ENCODE measurements around the gene MEMO1. TPM values are rescaled to one million over a fixed set of nuclear protein-coding genes. Genes with fewer than 3 reads are reported as not detected.
"Not testable (repeated sequence)": the region's sequence is repeated elsewhere in the genome, so short reads cannot be mapped to it uniquely, and the experiment has no call there.

Gene MEMO1
- total RNA-seq, 8 experiments from 2014 or later = 24.3 to 56.6 (median 34.3) TPM

DNA sequence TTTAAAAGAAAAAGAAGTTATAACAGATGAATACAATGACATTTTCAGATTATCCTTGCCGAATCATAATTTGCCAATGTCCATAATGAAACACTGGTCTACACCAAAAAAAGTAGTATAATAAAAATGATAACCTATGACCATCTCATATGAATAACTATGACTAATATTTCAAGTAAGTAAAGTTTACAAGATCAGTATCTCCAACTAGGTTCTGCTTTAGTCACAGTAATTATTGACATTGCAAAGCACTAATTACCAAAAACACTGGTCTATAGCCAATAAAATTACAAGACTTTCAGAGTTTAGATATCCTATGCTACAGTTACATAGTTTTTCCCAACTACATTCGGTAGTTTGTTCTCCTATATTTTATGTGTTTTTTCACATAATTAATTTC, 136.7 kb downstream of the MEMO1 start:
- in situ Hi-C loops (cut with MboI; ENCODE audit: low pct_unique_long_range_greater_than_20kb in 2 of 9, low sequenced_read_pairs in 9 of 9, unreplicated experiment in 9 of 9) = no loop called here
- ATAC-seq (replicated peaks in 6 of 8) = no peak
- no peak overlapping the region for H3K27ac ChIP-seq
- H3K4me3 ChIP-seq = no peak overlapping the region
- WGBS, 10 experiments = 71 to 100% (median 88%) methylated on average over 1 to 2 of the region's 2 CpGs
- H3K4me1 ChIP-seq (replicated peaks in 1 of 2) = no peaks in the 10 kb centered on the region

GRCh38 chr2:31865215-31865614, 145.6 kb downstream of the MEMO1 start:
- H3K4me3 ChIP-seq = no peak overlapping the region
- no peak for ATAC-seq (replicated peaks in 6 of 8)
- no peaks in the 10 kb centered on the region for H3K4me1 ChIP-seq (replicated peaks in 1 of 2)
- in situ Hi-C loops (cut with MboI; ENCODE audit: low pct_unique_long_range_greater_than_20kb in 2 of 9, low sequenced_read_pairs in 9 of 9, unreplicated experiment in 9 of 9) = no loop called here
- no peak overlapping the region for H3K27ac ChIP-seq

DNA sequence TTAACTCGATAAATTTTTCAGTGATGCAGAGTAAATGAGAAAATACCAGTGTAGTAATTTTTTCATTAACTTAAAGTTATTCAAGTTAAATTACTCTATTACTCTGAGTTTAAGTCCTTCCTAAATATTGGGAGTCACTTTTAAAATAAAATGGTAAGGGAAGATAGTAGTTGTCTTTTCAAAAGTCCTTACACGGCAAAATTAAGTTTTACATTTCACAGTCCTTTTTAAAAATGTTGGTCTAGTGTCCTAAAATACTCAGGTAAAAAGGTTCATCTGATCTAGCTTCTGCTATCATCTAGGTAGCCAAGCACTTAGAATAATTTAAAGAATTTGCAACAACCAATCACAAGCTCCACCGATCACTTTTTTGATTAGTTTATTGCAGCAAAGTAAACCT, 146.9 kb downstream of the MEMO1 start:
- Histone ChIP-seq H3K4me3 (no peak overlapping the region), H3K4me1 (replicated peaks in 1 of 2) (no peaks in the 10 kb centered on the region), H3K27ac (no peak overlapping the region)
- in situ Hi-C loops (cut with MboI; ENCODE audit: low pct_unique_long_range_greater_than_20kb in 2 of 9, low sequenced_read_pairs in 9 of 9, unreplicated experiment in 9 of 9) = no loop called here
- no peak for ATAC-seq (replicated peaks in 6 of 8)
- WGBS, 10 experiments = 94 to 100% (median 100%) methylated on average over 1 to 3 of the region's 3 CpGs; no CpG with 5 or more reads in 1 of the 10 experiments

- ATAC-seq (replicated peaks in 6 of 8) = not testable (repeated sequence)
Observed at GRCh38 chr2:31863015-31863656, 147.7 kb downstream of the MEMO1 start.

DNA sequence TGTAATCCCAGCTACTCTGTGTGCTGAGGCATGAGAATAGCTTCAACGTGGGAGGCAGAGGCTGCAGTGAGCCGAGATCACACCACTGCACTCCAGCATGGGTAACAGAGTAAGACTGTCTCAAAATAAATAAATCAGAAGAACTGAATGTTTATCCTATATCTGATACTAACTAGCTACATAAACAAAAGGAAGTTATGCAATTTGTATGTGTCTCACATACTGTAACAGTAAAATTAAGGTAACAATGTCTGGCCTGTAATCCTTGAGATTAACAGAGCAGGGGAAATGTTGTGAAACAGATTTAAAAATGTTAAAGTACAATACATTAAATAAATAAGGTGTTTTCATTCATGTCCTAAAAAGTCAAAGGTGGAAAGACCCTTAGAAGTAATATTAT, 150.8 kb downstream of the MEMO1 start:
- in situ Hi-C loops (cut with MboI; ENCODE audit: low pct_unique_long_range_greater_than_20kb in 2 of 9, low sequenced_read_pairs in 9 of 9, unreplicated experiment in 9 of 9) = no loop called here
- no peak for ATAC-seq (replicated peaks in 6 of 8)
- H3K4me3 ChIP-seq = no peak overlapping the region
- H3K4me1 ChIP-seq (replicated peaks in 1 of 2) = no peaks in the 10 kb centered on the region
- no peak overlapping the region for H3K27ac ChIP-seq
- 69 to 100% (median 88%) methylated on average over 1 to 2 of the region's 2 CpGs; no CpG with 5 or more reads in 3 of the 10 experiments for WGBS, 10 experiments

More at GRCh38 chr2:31863015-31863656, 147.7 kb downstream of the MEMO1 start:
- H3K27ac ChIP-seq; in situ Hi-C loops (cut with MboI; ENCODE audit: low pct_unique_long_range_greater_than_20kb in 2 of 9, low sequenced_read_pairs in 9 of 9, unreplicated experiment in 9 of 9); H3K4me1 ChIP-seq (replicated peaks in 1 of 2); H3K4me3 ChIP-seq: not testable (repeated sequence)
- 100% methylated on average over 1 of the region's 9 CpGs; no CpG with 5 or more reads in 8 of the 10 experiments for WGBS, 10 experiments

- Histone ChIP-seq H3K4me3 (no peak overlapping the region), H3K27ac (no peak overlapping the region), H3K4me1 (replicated peaks in 1 of 2) (no peaks in the 10 kb centered on the region)
- in situ Hi-C loops (cut with MboI; ENCODE audit: low pct_unique_long_range_greater_than_20kb in 2 of 9, low sequenced_read_pairs in 9 of 9, unreplicated experiment in 9 of 9) = no loop called here
- ATAC-seq (replicated peaks in 6 of 8) = no peak
Observed at GRCh38 chr2:31853521-31853920, 157.3 kb downstream of the MEMO1 start.

- H3K4me1 ChIP-seq (replicated peaks in 1 of 2); H3K4me3 ChIP-seq; H3K27ac ChIP-seq; in situ Hi-C loops (cut with MboI; ENCODE audit: low pct_unique_long_range_greater_than_20kb in 2 of 9, low sequenced_read_pairs in 9 of 9, unreplicated experiment in 9 of 9); ATAC-seq (replicated peaks in 6 of 8): not testable (repeated sequence)
- no CpG with 5 or more reads among the region's 5 CpGs for WGBS, 10 experiments
Observed at GRCh38 chr2:31842150-31842549, 168.7 kb downstream of the MEMO1 start.

GRCh38 chr2:31835450-31835849, 175.4 kb downstream of the MEMO1 start:
- in situ Hi-C loops (cut with MboI; ENCODE audit: low pct_unique_long_range_greater_than_20kb in 2 of 9, low sequenced_read_pairs in 9 of 9, unreplicated experiment in 9 of 9) = no loop called here
- no peak for ATAC-seq (replicated peaks in 6 of 8)
- no peak overlapping the region for H3K4me3 ChIP-seq
- no peaks in the 10 kb centered on the region for H3K4me1 ChIP-seq (replicated peaks in 1 of 2)
- WGBS, 10 experiments = 67 to 100% (median 92%) methylated on average over 1 of the region's 1 CpG; no CpG with 5 or more reads in 4 of the 10 experiments
- H3K27ac ChIP-seq = no peak overlapping the region

GRCh38 chr2:31832363-31832762, 178.4 kb downstream of the MEMO1 start:
- no peaks in the 10 kb centered on the region for H3K4me1 ChIP-seq (replicated peaks in 1 of 2)
- 14 to 88% (median 76%) methylated on average over 1 to 5 of the region's 5 CpGs; no CpG with 5 or more reads in 2 of the 10 experiments for WGBS, 10 experiments
- no peak for ATAC-seq (replicated peaks in 6 of 8)
- in situ Hi-C loops (cut with MboI; ENCODE audit: low pct_unique_long_range_greater_than_20kb in 2 of 9, low sequenced_read_pairs in 9 of 9, unreplicated experiment in 9 of 9) = no loop called here
- H3K4me3 ChIP-seq = no peak overlapping the region
- H3K27ac ChIP-seq = no peak overlapping the region

GRCh38 chr2:31831585-31831984, 179.2 kb downstream of the MEMO1 start:
- 0 to 100% (median 90%) methylated on average over 1 to 2 of the region's 2 CpGs; no CpG with 5 or more reads in 1 of the 10 experiments for WGBS, 10 experiments
- H3K4me1 ChIP-seq (replicated peaks in 1 of 2) = no peaks in the 10 kb centered on the region
- ATAC-seq (replicated peaks in 6 of 8) = no peak
- in situ Hi-C loops (cut with MboI; ENCODE audit: low pct_unique_long_range_greater_than_20kb in 2 of 9, low sequenced_read_pairs in 9 of 9, unreplicated experiment in 9 of 9) = no loop called here
- no peak overlapping the region for H3K4me3 ChIP-seq
- H3K27ac ChIP-seq = no peak overlapping the region

DNA sequence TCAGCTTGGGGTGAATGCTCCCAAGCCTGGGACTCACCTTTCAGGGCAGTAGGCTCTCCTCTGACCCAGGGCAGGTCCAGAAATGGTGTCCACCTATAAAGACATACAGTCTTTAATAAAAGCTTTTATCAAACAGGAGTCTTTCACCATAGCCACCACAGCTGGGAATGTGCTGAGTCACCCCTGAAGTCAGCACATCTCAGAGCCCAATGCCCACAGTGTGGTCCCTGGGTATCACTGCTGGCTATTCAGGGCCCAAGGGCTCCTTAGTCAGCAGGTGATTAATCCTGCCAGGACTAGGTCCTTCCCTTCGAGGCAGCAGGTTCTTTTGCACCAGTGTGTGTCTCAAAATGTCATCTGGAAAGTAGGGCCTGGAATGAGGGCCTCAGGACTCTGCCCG, 181.9 kb downstream of the MEMO1 start:
- WGBS, 10 experiments = 17 to 80% (median 50%) methylated on average over 1 to 2 of the region's 2 CpGs; no CpG with 5 or more reads in 5 of the 10 experiments
- Histone ChIP-seq H3K4me1 (replicated peaks in 1 of 2) (no peaks in the 10 kb centered on the region), H3K4me3 (no peak overlapping the region), H3K27ac (no peak overlapping the region)
- no peak for ATAC-seq (replicated peaks in 6 of 8)
- in situ Hi-C loops (cut with MboI; ENCODE audit: low pct_unique_long_range_greater_than_20kb in 2 of 9, low sequenced_read_pairs in 9 of 9, unreplicated experiment in 9 of 9) = no loop called here

DNA sequence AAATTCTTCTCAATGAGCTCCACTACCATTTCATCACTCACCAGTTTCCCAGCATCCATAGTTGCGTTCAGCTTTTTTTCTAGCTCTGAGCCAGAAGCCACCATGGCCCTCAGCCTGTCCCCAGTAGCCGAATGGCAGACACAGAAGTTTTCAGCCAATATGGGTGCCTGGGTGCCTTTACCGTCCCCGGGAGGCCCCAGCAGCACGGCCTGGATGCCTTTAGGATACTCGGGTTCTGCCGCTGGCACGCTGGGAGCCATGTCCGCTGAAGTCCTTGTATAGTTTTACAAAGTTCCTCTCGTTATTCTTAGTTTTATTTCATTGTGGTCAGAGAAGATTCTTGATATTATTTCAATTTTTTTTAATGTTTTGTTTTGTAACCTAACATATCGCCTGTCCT, 187.2 kb downstream of the MEMO1 start:
- 55 to 100% (median 77%) methylated on average over 1 to 11 of the region's 11 CpGs; no CpG with 5 or more reads in 1 of the 10 experiments for WGBS, 10 experiments
- no peak for ATAC-seq (replicated peaks in 6 of 8)
- H3K4me3 ChIP-seq = no peak overlapping the region
- H3K27ac ChIP-seq = no peak overlapping the region
- H3K4me1 ChIP-seq (replicated peaks in 1 of 2) = no peaks in the 10 kb centered on the region
- in situ Hi-C loops (cut with MboI; ENCODE audit: low pct_unique_long_range_greater_than_20kb in 2 of 9, low sequenced_read_pairs in 9 of 9, unreplicated experiment in 9 of 9) = no loop called here

- Histone ChIP-seq H3K4me3 (no peak overlapping the region), H3K27ac (no peak overlapping the region), H3K4me1 (replicated peaks in 1 of 2) (no peaks in the 10 kb centered on the region)
- in situ Hi-C loops (cut with MboI; ENCODE audit: low pct_unique_long_range_greater_than_20kb in 2 of 9, low sequenced_read_pairs in 9 of 9, unreplicated experiment in 9 of 9) = no loop called here
- ATAC-seq (replicated peaks in 6 of 8) = no peak
- WGBS, 10 experiments = 73 to 100% (median 94%) methylated on average over 1 to 7 of the region's 7 CpGs; no CpG with 5 or more reads in 1 of the 10 experiments
Observed at GRCh38 chr2:31822587-31822986, 188.2 kb downstream of the MEMO1 start.

All from motor neuron (in vitro differentiated cells).